ENCODE data around the gene RB1.

GRCh38 chr13:48281556-48281955 is 22.0 kb upstream of the RB1 start:
- TF ChIP-seq POLR2A (IDR thresholded peaks at IDR 0.05; ENCODE audit: low read depth, low read length) (no peak), POLR2AphosphoS5 (IDR thresholded peaks at IDR 0.05; ENCODE audit: low read depth, low read length) (no peak), TAF1 (IDR thresholded peaks at IDR 0.05; ENCODE audit: low read depth, low read length) (no peak), POU2F2 (IDR thresholded peaks at IDR 0.05; ENCODE audit: low read depth, low read length) (no peak)
